ENCODE data around the gene ASPDH.

DNA sequence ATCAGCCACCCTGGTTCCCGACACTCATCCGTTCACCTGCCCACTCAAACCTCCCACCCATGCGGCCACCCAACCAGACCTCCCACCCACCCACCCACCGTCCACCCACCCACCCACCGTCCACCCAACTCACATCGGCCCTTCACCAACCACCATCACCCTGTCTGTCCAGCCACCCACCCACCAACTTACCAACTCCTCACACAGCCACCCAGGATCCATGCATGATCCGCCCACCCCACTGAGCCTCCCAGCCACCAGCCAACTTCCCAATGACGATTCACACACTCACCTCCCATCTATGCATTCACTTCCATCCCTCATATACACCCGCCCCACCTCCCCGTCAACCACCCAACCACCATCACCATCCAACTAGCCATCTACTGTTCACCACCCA is 7.0 kb downstream of the ASPDH start:
- TF ChIP-seq POLR2AphosphoS5 (IDR thresholded peaks at IDR 0.05; ENCODE audit: low read depth, low read length): no peak
- TF ChIP-seq, protein P1, sequence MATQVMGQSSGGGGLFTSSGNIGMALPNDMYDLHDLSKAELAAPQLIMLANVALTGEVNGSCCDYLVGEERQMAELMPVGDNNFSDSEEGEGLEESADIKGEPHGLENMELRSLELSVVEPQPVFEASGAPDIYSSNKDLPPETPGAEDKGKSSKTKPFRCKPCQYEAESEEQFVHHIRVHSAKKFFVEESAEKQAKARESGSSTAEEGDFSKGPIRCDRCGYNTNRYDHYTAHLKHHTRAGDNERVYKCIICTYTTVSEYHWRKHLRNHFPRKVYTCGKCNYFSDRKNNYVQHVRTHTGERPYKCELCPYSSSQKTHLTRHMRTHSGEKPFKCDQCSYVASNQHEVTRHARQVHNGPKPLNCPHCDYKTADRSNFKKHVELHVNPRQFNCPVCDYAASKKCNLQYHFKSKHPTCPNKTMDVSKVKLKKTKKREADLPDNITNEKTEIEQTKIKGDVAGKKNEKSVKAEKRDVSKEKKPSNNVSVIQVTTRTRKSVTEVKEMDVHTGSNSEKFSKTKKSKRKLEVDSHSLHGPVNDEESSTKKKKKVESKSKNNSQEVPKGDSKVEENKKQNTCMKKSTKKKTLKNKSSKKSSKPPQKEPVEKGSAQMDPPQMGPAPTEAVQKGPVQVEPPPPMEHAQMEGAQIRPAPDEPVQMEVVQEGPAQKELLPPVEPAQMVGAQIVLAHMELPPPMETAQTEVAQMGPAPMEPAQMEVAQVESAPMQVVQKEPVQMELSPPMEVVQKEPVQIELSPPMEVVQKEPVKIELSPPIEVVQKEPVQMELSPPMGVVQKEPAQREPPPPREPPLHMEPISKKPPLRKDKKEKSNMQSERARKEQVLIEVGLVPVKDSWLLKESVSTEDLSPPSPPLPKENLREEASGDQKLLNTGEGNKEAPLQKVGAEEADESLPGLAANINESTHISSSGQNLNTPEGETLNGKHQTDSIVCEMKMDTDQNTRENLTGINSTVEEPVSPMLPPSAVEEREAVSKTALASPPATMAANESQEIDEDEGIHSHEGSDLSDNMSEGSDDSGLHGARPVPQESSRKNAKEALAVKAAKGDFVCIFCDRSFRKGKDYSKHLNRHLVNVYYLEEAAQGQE (IDR thresholded peaks at IDR 0.05; ENCODE audit: insufficient read depth in 1 of 2, low read depth in 2 of 2, low read length in 2 of 2): no peak
- TF ChIP-seq TAF1 (IDR thresholded peaks at IDR 0.05; ENCODE audit: borderline replicate concordance, insufficient read depth, low read length): no peak
